Fibroblast of lung (primary cell): ENCODE measurements around the gene TWIST1. TPM values are rescaled to one million over a fixed set of nuclear protein-coding genes. Genes with fewer than 3 reads are reported as not detected.

Experiments
- DNase-seq, 2 donors: peaks; one replicate each; pipeline versions ENCODE4 v3.0.0 to v3.0.0-alpha.2; 2010; ENCODE audit warnings: low read depth in 2 of 2
- H2AFZ ChIP-seq: 2 replicates; pipeline ENCODE4 v1.5.1; 2012; ENCODE audit warnings: low read length, control low read depth, inconsistent platforms
- H3K27ac ChIP-seq: 2 replicates; pipeline ENCODE4 v1.5.1; 2011; ENCODE audit warnings: low read length, control low read depth; ENCODE audit not compliant: insufficient read depth
- H3K27me3 ChIP-seq: 2 replicates; pipeline ENCODE4 v1.5.1; 2011; ENCODE audit warnings: mild to moderate bottlenecking, low read length; ENCODE audit not compliant: control insufficient read depth, insufficient read depth
- H3K36me3 ChIP-seq: 2 replicates; pipeline ENCODE4 v1.5.1; 2011; ENCODE audit warnings: low read length; ENCODE audit not compliant: control insufficient read depth, insufficient read depth
- H3K4me1 ChIP-seq: 2 replicates; pipeline ENCODE4 v1.5.1; 2011; ENCODE audit warnings: low read length; ENCODE audit not compliant: control insufficient read depth, insufficient read depth; ENCODE audit errors: extremely low read depth
- H3K4me2 ChIP-seq: 2 replicates; pipeline ENCODE4 v1.5.1; 2011; ENCODE audit warnings: low read length, control low read depth; ENCODE audit not compliant: insufficient read depth; ENCODE audit errors: extremely low read depth
- H3K4me3 ChIP-seq, 4 experiments: fragments of 200-600 bp in 1 of 4; sonication (generic) in 1 of 4; replicated peaks in 1 of 4; 2 replicates each; pipeline ENCODE4 v1.5.1; 2011 to 2016; ENCODE audit warnings: low read length in 4 of 4, low read depth in 3 of 4, mild to moderate bottlenecking in 3 of 4, control low read depth in 2 of 4, inconsistent platforms in 1 of 4, mixed read lengths in 1 of 4; ENCODE audit not compliant: insufficient read depth in 1 of 4; ENCODE audit errors: control extremely low read depth in 1 of 4
- H3K79me2 ChIP-seq: 2 replicates; pipeline ENCODE4 v1.5.1; 2012; ENCODE audit warnings: mild to moderate bottlenecking, low read length, inconsistent platforms; ENCODE audit not compliant: control insufficient read depth, insufficient read depth
- H3K9ac ChIP-seq: 2 replicates; pipeline ENCODE4 v1.5.1; 2011; ENCODE audit warnings: mild to moderate bottlenecking, low read length, control low read depth; ENCODE audit not compliant: insufficient read depth
- H3K9me3 ChIP-seq: 2 replicates; pipeline ENCODE4 v1.5.1; 2012; ENCODE audit warnings: low read depth, low read length; ENCODE audit not compliant: control insufficient read depth, insufficient read depth
- H4K20me1 ChIP-seq: 2 replicates; pipeline ENCODE4 v1.5.1; 2011; ENCODE audit warnings: low read length; ENCODE audit not compliant: control insufficient read depth, insufficient read depth; ENCODE audit errors: extremely low read depth
- EZH2 ChIP-seq: IDR thresholded peaks from 2 replicates; pipeline ENCODE4 v1.5.1; 2012; ENCODE audit warnings: low read length, control low read depth, mild to moderate bottlenecking; ENCODE audit errors: missing control alignments
- polyA plus RNA-seq, 2 donors: library from polyadenylated mRNA; depleted of rRNA in 1 of 2; stranded (reverse) in 1 of 2; unstranded in 1 of 2; fragments of >200 nt; gene quantifications; 2 replicates each; pipeline ENCODE4 v1.2.1, GENCODE V29; 2011 to 2012; ENCODE audit warnings: missing spikeins in 1 of 2
- total RNA-seq: library from RNA; depleted of rRNA; stranded (reverse); fragments of >200 nt; gene quantifications from 2 replicates; pipeline ENCODE4 v1.2.1, GENCODE V29; 2014
- TF ChIP-seq, protein P1 (sequence below), 2 donors: IDR thresholded peaks in 1 of 2; conservative IDR thresholded peaks in 1 of 2; 1 replicate in 1 of 2; 2 replicates in 1 of 2; pipeline ENCODE4 v1.5.1; 2011 to 2012; ENCODE audit warnings: low read length in 2 of 2, control low read depth in 1 of 2, inconsistent platforms in 1 of 2, low read depth in 1 of 2, mild to moderate bottlenecking in 1 of 2

TWIST1 gene
- total and polyA plus RNA-seq, 2 donors (not counting 1 experiment from before 2014, with no cell fraction given) = 3.6 to 31.2 TPM

DNA sequence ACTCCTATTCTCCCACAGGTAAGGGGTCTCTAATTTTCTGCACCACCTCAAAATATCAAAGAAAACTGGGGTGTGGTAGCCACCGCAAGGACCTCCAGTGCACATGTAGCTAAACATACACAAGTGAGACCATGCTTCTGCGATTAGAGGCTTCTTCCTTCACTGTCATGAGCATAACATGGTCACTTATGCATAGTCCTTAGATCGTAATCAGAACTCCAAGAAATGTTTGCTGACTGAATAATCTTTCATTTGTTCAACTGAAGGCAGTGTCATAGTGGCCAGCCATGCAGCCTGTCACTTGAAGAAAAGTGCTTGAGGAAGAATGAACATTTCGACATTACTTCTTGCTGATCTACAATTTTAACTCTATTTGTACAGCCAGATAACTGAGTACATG, 14.6 kb downstream of the TWIST1 start:
- Histone ChIP-seq H3K4me2 (no peak overlapping the region), H3K9ac (no peak overlapping the region), H3K36me3 (no peaks in the 10 kb centered on the region), H3K4me3 (no peak overlapping the region), H4K20me1 (no peaks in the 10 kb centered on the region), H3K4me1 (no peaks in the 10 kb centered on the region), H3K27me3 (peaks cover 18% of the 10 kb centered on the region), H3K9me3 (no peaks in the 10 kb centered on the region), H3K27ac (no peak overlapping the region), H3K79me2 (no peaks in the 10 kb centered on the region), H2AFZ (no peak overlapping the region)
- DNase-seq = no peak
- TF ChIP-seq, protein P1, sequence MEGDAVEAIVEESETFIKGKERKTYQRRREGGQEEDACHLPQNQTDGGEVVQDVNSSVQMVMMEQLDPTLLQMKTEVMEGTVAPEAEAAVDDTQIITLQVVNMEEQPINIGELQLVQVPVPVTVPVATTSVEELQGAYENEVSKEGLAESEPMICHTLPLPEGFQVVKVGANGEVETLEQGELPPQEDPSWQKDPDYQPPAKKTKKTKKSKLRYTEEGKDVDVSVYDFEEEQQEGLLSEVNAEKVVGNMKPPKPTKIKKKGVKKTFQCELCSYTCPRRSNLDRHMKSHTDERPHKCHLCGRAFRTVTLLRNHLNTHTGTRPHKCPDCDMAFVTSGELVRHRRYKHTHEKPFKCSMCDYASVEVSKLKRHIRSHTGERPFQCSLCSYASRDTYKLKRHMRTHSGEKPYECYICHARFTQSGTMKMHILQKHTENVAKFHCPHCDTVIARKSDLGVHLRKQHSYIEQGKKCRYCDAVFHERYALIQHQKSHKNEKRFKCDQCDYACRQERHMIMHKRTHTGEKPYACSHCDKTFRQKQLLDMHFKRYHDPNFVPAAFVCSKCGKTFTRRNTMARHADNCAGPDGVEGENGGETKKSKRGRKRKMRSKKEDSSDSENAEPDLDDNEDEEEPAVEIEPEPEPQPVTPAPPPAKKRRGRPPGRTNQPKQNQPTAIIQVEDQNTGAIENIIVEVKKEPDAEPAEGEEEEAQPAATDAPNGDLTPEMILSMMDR (conservative IDR thresholded peaks at IDR 0.05 in 1 of 2, IDR thresholded peaks at IDR 0.05 in 1 of 2; ENCODE audit: low read depth in 1 of 2, low read length in 2 of 2) = no peak
- no peak for TF ChIP-seq EZH2

DNA sequence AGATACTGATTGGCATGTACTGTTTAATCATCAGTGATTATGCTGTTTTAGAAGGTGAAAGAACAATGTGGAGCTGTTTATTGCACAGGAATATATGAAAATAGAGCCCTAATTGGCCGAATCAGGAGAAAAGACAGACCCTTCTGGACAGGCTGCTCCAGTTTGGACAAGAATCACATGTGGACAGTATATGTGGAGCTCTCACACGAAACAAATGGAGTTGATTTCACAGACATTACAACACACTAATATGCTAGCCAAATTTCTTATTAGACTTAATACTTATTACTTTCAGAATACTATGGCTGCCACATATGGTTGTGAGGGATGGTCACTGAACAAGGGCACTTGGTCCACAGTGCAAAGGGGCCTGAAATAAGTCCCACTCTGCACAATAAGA, 15.5 kb downstream of the TWIST1 start:
- Histone ChIP-seq H3K9me3 (no peaks in the 10 kb centered on the region), H3K36me3 (no peaks in the 10 kb centered on the region), H3K27ac (no peak overlapping the region), H3K9ac (no peak overlapping the region), H2AFZ (no peak overlapping the region), H3K4me1 (no peaks in the 10 kb centered on the region), H3K4me3 (no peak overlapping the region), H3K79me2 (no peaks in the 10 kb centered on the region), H3K4me2 (peak overlapping the region; percentile 2), H4K20me1 (no peaks in the 10 kb centered on the region), H3K27me3 (peaks cover 9% of the 10 kb centered on the region)
- no peak for DNase-seq
- TF ChIP-seq, protein P1 (conservative IDR thresholded peaks at IDR 0.05 in 1 of 2, IDR thresholded peaks at IDR 0.05 in 1 of 2; ENCODE audit: low read depth in 1 of 2, low read length in 2 of 2) = no peak
- no peak for TF ChIP-seq EZH2

DNA sequence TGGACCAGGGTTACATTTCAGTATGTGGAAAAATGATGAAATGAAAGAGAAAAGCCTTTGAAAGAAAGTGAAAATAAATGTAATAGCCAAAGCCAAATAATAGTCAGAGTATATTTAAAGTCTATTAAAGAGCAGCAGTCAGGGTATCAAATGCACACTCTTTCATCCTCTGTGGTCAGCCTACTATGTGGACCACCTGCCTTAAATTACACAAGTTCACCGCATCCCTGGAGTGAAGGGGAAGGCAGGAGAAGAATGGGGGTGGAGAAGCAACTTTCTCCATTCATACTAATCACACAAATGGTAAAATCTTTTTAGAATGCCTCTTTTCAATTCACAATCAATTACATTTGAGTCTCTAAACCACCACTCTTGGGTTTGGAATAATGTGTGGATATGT, 16.0 kb downstream of the TWIST1 start:
- H3K9me3 ChIP-seq = no peaks in the 10 kb centered on the region
- TF ChIP-seq EZH2 = no peak
- TF ChIP-seq, protein P1 (conservative IDR thresholded peaks at IDR 0.05 in 1 of 2, IDR thresholded peaks at IDR 0.05 in 1 of 2; ENCODE audit: low read depth in 1 of 2, low read length in 2 of 2) = no peak
- H2AFZ ChIP-seq = no peak overlapping the region
- DNase-seq = no peak
- peaks cover 6% of the 10 kb centered on the region for H3K27me3 ChIP-seq
- H3K27ac ChIP-seq = no peak overlapping the region
- H3K79me2 ChIP-seq = no peaks in the 10 kb centered on the region
- H3K4me1 ChIP-seq = no peaks in the 10 kb centered on the region
- no peak overlapping the region for H3K9ac ChIP-seq
- H3K4me3 ChIP-seq = no peak overlapping the region
- H3K4me2 ChIP-seq = no peak overlapping the region
- H3K36me3 ChIP-seq = no peaks in the 10 kb centered on the region
- no peaks in the 10 kb centered on the region for H4K20me1 ChIP-seq
